K562 (cell line): ENCODE measurements around the gene MICALL2. TPM values are rescaled to one million over a fixed set of nuclear protein-coding genes. Genes with fewer than 3 reads are reported as not detected.

ENCODE experiments used
- CAMTA2 ChIP-seq: fragments of 250-450 bp; sonication (Bioruptor Pico); conservative IDR thresholded peaks from 2 replicates; pipeline ENCODE4 v1.5.1; 2022
- ETV6 ChIP-seq, 3 experiments: fragments of 150-350 bp in 1 of 3; sonication (generic) in 1 of 3; formaldehyde crosslinking in 1 of 3; IDR thresholded peaks; 2 replicates each; pipeline versions ENCODE4 v1.6.1 to v1.8.0; 2014 to 2022; ENCODE audit warnings: borderline replicate concordance in 2 of 3, low read depth in 2 of 3, antibody characterized with exemption in 1 of 3, low read length in 1 of 3, mild to moderate bottlenecking in 1 of 3, missing genetic modification reagents in 1 of 3
- KDM5B ChIP-seq: fragments of 200-600 bp; sonication (generic); IDR thresholded peaks from 2 replicates; pipeline ENCODE4 v1.6.1; 2012; ENCODE audit warnings: low read depth, mild to moderate bottlenecking, moderate library complexity, low read length, control low read depth, inconsistent platforms; ENCODE audit not compliant: insufficient replicate concordance
- MTF1 ChIP-seq: fragments of 250-450 bp; sonication (Bioruptor Pico); IDR thresholded peaks from 2 replicates; pipeline ENCODE4 v1.9.0; 2021; ENCODE audit warnings: moderate library complexity, mild to moderate bottlenecking, inconsistent platforms, borderline replicate concordance
- RFX1 ChIP-seq: fragments of 450-650 bp; IDR thresholded peaks from 2 replicates; pipeline ENCODE4 v1.6.1; 2016; ENCODE audit warnings: mild to moderate bottlenecking, moderate library complexity
- SRF ChIP-seq, 2 experiments: fragments of 250-450, 450-650 bp in 1 of 2; sonication (Bioruptor Pico) in 1 of 2; sonication (generic) in 1 of 2; formaldehyde crosslinking; IDR thresholded peaks; 2 replicates each; pipeline versions ENCODE4 v1.5.0 to v1.5.1; 2020 to 2022; ENCODE audit warnings: mild to moderate bottlenecking in 1 of 2, missing genetic modification reagents in 1 of 2
- SRSF1 ChIP-seq: fragments of 200-400 bp; formaldehyde crosslinking; IDR thresholded peaks from 2 replicates; pipeline ENCODE4 v1.6.1; 2017; ENCODE audit warnings: mild to moderate bottlenecking, low read depth, low read length, moderate library complexity
- ZNF282 ChIP-seq: sonication (generic); formaldehyde crosslinking; IDR thresholded peaks from 2 replicates; pipeline ENCODE4 v1.8.1; 2023; ENCODE audit warnings: missing genetic modification reagents
- ZNF583 ChIP-seq: fragments of 250-450 bp; sonication (Bioruptor Pico); IDR thresholded peaks from 2 replicates; pipeline ENCODE4 v1.4.0; 2020
- polyA plus RNA-seq, 8 experiments: library from polyadenylated mRNA; depleted of rRNA in 4 of 8; stranded (reverse) in 5 of 8; unstranded in 3 of 8; fragments of >200 nt; fragmentation: Nextera tagmentation in 2 of 8; fragmentation: Illumina TruSeq in 1 of 8; extraction: Ambion mirVana in 2 of 8; extraction: Trizol in 1 of 8; gene quantifications; 2 replicates each; pipeline versions ENCODE4 v1.2.1 to v1.2.3, GENCODE V29; 2011 to 2014; ENCODE audit warnings: inconsistent platforms in 1 of 8, missing spikeins in 1 of 8
- total RNA-seq, 7 experiments: library from RNA; depleted of rRNA in 6 of 7; stranded (reverse); fragments of >200 nt in 6 of 7; fragmentation: Illumina TruSeq in 2 of 7; extraction: Trizol in 2 of 7; gene quantifications; 2 replicates each; pipeline versions ENCODE4 v1.2.1 to v1.2.3, GENCODE V29; 2011 to 2021; ENCODE audit warnings: low replicate concordance in 1 of 7
- TF ChIP-seq, protein P1 (sequence below): fragments of 450-650 bp; IDR thresholded peaks from 2 replicates; pipeline ENCODE4 v1.6.1; 2016
- TF ChIP-seq, protein P2 (sequence below): fragments of 450-650 bp; formaldehyde crosslinking; IDR thresholded peaks from 2 replicates; pipeline ENCODE4 v1.4.0; 2020; ENCODE audit warnings: mild to moderate bottlenecking, moderate library complexity
- TF ChIP-seq, protein P3 (sequence below), 3 experiments: IDR thresholded peaks in 2 of 3; conservative IDR thresholded peaks in 1 of 3; 2 replicates each; pipeline ENCODE4 v1.5.1; 2011 to 2012; ENCODE audit warnings: low read length in 3 of 3, mild to moderate bottlenecking in 3 of 3, control low read depth in 2 of 3, improper control_type of control experiment in 1 of 3, inconsistent platforms in 1 of 3, low read depth in 1 of 3, mixed read lengths in 1 of 3, moderate library complexity in 1 of 3; ENCODE audit not compliant: insufficient read depth in 2 of 3
- TF ChIP-seq, protein P4 (sequence below): sonication (generic); formaldehyde crosslinking; IDR thresholded peaks from 2 replicates; pipeline ENCODE4 v1.8.0; 2022; ENCODE audit warnings: missing genetic modification reagents, mild to moderate bottlenecking, borderline replicate concordance
- TF ChIP-seq, protein P5 (sequence below), 3 experiments: fragments of 200-800 bp in 1 of 3; fragments of 250-450 bp in 1 of 3; fragments of 450-650 bp in 1 of 3; sonication (Bioruptor Pico) in 1 of 3; sonication (Bioruptor generic) in 1 of 3; formaldehyde crosslinking in 1 of 3; IDR thresholded peaks; 2 replicates each; pipeline versions ENCODE4 v1.6.1 to v1.8.0; 2016 to 2022; ENCODE audit warnings: mild to moderate bottlenecking in 2 of 3, missing genetic modification characterization in 2 of 3, missing compliant biosample characterization in 1 of 3, moderate library complexity in 1 of 3

Gene MICALL2
- total and polyA plus RNA-seq, 9 of the 15 experiments (the other 6 are each of a cell fraction or from before 2014, with no cell fraction given): 1.8 to 103 (median 17.0) TPM

DNA sequence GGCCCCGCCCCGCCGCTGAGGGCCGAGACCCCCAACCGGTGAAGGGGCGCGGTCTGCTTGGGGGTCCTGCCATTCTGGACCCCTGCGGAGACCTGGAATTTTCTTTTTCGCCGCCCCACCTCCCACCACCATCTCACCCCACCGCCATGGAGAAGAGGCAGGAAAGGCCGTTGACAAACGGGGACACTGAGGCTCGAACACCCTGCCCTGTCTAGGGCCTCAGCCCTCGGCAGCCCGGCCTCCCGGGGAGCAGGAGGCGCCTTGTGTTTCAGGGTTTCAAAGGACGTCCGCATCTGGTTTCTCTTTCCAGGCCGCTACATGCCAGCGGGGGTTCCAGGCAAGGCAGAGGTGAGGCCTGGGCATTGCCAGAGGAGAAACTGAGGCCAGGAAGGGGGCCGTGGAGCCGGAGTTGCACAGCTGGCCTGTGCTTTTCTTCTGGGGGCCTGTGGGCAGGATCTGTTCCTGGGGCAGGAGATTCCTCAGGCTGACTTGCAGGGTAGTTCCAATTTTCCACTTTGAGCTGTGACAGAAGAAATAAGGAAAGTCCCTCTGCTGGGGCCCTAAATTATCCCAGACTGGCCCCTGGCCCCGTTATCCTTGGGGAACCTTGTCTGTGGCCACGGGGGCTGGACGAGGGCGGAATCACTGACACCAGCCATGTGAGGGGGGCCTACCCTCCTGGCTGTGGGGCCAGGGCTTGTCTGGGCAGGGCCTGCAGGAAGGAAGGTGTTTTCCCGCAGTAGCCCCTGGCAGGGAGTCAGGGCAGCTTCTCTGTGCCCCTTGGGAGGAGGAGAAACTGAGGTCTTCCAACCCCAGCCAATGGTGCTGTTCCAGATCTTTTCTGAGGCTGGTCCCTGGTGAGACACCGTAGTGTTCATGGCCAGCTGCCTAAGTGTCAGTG lies 900 bp upstream of the MICALL2 start (continued):
- TF ChIP-seq, protein P1, sequence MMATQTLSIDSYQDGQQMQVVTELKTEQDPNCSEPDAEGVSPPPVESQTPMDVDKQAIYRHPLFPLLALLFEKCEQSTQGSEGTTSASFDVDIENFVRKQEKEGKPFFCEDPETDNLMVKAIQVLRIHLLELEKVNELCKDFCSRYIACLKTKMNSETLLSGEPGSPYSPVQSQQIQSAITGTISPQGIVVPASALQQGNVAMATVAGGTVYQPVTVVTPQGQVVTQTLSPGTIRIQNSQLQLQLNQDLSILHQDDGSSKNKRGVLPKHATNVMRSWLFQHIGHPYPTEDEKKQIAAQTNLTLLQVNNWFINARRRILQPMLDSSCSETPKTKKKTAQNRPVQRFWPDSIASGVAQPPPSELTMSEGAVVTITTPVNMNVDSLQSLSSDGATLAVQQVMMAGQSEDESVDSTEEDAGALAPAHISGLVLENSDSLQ: no peak
- no peak for TF ChIP-seq MTF1 (CRISPR knock-in tag)
- TF ChIP-seq ZNF583: peak; percentile 15; the same call in 1 of the 2 replicates
- TF ChIP-seq RFX1: no peak
- peak; percentile 23 for TF ChIP-seq KDM5B
- TF ChIP-seq SRSF1: no peak
- TF ChIP-seq SRF (CRISPR knock-in tag; IDR thresholded peaks at IDR 0.05): no peak
- TF ChIP-seq, protein P2, sequence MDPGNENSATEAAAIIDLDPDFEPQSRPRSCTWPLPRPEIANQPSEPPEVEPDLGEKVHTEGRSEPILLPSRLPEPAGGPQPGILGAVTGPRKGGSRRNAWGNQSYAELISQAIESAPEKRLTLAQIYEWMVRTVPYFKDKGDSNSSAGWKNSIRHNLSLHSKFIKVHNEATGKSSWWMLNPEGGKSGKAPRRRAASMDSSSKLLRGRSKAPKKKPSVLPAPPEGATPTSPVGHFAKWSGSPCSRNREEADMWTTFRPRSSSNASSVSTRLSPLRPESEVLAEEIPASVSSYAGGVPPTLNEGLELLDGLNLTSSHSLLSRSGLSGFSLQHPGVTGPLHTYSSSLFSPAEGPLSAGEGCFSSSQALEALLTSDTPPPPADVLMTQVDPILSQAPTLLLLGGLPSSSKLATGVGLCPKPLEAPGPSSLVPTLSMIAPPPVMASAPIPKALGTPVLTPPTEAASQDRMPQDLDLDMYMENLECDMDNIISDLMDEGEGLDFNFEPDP (CRISPR knock-in tag): no peak
- TF ChIP-seq, protein P3, sequence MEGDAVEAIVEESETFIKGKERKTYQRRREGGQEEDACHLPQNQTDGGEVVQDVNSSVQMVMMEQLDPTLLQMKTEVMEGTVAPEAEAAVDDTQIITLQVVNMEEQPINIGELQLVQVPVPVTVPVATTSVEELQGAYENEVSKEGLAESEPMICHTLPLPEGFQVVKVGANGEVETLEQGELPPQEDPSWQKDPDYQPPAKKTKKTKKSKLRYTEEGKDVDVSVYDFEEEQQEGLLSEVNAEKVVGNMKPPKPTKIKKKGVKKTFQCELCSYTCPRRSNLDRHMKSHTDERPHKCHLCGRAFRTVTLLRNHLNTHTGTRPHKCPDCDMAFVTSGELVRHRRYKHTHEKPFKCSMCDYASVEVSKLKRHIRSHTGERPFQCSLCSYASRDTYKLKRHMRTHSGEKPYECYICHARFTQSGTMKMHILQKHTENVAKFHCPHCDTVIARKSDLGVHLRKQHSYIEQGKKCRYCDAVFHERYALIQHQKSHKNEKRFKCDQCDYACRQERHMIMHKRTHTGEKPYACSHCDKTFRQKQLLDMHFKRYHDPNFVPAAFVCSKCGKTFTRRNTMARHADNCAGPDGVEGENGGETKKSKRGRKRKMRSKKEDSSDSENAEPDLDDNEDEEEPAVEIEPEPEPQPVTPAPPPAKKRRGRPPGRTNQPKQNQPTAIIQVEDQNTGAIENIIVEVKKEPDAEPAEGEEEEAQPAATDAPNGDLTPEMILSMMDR (IDR thresholded peaks at IDR 0.05 in 2 of 3, conservative IDR thresholded peaks at IDR 0.05 in 1 of 3; ENCODE audit: insufficient read depth in 2 of 3, low read depth in 1 of 3, low read length in 3 of 3): no peak
- no peak for TF ChIP-seq ZNF282 (CRISPR knock-in tag)
- TF ChIP-seq, protein P4, sequence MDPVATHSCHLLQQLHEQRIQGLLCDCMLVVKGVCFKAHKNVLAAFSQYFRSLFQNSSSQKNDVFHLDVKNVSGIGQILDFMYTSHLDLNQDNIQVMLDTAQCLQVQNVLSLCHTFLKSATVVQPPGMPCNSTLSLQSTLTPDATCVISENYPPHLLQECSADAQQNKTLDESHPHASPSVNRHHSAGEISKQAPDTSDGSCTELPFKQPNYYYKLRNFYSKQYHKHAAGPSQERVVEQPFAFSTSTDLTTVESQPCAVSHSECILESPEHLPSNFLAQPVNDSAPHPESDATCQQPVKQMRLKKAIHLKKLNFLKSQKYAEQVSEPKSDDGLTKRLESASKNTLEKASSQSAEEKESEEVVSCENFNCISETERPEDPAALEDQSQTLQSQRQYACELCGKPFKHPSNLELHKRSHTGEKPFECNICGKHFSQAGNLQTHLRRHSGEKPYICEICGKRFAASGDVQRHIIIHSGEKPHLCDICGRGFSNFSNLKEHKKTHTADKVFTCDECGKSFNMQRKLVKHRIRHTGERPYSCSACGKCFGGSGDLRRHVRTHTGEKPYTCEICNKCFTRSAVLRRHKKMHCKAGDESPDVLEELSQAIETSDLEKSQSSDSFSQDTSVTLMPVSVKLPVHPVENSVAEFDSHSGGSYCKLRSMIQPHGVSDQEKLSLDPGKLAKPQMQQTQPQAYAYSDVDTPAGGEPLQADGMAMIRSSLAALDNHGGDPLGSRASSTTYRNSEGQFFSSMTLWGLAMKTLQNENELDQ (CRISPR knock-in tag): no peak
- no peak for TF ChIP-seq ETV6 (IDR thresholded peaks at IDR 0.05; ENCODE audit: borderline replicate concordance in 1 of 2, low read depth in 2 of 2, low read length in 1 of 2)
- no peak for TF ChIP-seq ETV6 (CRISPR knock-in tag; IDR thresholded peaks at IDR 0.05; ENCODE audit: borderline replicate concordance)
- TF ChIP-seq, protein P5, sequence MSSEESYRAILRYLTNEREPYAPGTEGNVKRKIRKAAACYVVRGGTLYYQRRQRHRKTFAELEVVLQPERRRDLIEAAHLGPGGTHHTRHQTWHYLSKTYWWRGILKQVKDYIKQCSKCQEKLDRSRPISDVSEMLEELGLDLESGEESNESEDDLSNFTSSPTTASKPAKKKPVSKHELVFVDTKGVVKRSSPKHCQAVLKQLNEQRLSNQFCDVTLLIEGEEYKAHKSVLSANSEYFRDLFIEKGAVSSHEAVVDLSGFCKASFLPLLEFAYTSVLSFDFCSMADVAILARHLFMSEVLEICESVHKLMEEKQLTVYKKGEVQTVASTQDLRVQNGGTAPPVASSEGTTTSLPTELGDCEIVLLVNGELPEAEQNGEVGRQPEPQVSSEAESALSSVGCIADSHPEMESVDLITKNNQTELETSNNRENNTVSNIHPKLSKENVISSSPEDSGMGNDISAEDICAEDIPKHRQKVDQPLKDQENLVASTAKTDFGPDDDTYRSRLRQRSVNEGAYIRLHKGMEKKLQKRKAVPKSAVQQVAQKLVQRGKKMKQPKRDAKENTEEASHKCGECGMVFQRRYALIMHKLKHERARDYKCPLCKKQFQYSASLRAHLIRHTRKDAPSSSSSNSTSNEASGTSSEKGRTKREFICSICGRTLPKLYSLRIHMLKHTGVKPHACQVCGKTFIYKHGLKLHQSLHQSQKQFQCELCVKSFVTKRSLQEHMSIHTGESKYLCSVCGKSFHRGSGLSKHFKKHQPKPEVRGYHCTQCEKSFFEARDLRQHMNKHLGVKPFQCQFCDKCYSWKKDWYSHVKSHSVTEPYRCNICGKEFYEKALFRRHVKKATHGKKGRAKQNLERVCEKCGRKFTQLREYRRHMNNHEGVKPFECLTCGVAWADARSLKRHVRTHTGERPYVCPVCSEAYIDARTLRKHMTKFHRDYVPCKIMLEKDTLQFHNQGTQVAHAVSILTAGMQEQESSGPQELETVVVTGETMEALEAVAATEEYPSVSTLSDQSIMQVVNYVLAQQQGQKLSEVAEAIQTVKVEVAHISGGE (CRISPR knock-in tag; IDR thresholded peaks at IDR 0.05): no peak; a peak in 1 of 6 replicates
- no peak for TF ChIP-seq CAMTA2 (CRISPR knock-in tag)
